GM21423 (cell line): ENCODE results near the gene SEPSECS.

Source experiments
- ATAC-seq: cut with Tn5 transposase; IDR thresholded peaks from one replicate; pipeline ENCODE4 v1.9.1; 2021; ENCODE audit warnings: mild to moderate bottlenecking, moderate library complexity; ENCODE audit not compliant: unreplicated experiment

The SEPSECS gene

DNA sequence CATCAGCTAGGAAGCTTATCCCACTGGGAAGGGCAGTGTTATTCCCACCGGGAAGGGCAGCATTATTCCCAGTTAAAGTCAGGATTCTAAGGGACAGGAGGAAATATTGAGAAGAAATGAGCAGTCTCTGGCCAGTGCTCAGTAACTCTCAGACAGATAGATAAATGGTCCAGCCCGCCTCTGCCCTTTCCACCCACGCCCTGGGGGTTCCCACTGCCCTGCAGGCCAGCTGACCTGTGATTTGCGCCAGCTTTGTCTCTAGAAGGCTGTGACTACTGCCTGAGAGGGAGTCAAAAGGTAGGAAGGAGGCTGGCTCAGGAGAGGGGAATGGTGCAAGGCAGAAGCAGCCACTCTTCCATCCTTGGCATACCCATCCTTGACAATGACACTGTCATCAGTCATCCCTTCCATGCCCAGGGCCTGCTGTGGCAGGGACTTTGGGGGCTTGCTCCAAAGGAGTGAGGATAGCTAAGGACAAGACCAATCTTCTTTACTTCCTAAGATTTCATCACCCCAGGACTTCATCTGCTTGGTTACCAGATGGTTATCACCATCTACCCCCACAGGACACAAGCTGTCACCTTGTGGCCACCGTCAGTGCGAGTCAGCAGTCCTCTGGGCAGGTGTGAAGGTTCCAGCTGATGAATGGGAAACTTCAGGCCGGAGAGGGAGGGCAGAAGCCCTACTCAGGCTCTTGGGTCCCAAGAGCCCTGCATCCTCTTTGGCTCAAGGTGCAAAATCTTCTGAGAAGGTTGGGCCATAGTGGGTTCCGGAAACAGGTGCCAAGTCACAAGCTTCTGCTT lies 49.5 kb downstream of the SEPSECS start:
- ATAC-seq: no peak

DNA sequence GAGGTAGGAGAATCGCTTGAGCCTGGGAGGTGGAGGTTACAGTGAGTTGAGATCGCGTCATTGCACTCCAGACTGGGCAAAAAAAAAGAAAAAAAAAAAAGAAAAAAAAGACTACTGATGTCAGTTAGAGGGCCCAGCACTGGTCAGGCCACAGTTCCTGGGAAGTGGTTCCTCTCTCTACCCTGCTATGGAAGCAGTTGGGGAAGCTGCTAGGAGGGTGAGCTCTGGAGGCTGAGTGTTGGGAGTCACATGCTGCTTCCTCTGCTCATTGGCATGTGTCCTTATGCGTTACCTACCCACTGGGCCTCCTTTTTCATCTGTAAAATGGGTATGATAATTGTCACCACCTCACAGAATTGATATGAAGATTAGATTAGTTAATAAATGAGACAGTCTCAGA lies 50.7 kb downstream of the SEPSECS start:
- no peak for ATAC-seq

DNA sequence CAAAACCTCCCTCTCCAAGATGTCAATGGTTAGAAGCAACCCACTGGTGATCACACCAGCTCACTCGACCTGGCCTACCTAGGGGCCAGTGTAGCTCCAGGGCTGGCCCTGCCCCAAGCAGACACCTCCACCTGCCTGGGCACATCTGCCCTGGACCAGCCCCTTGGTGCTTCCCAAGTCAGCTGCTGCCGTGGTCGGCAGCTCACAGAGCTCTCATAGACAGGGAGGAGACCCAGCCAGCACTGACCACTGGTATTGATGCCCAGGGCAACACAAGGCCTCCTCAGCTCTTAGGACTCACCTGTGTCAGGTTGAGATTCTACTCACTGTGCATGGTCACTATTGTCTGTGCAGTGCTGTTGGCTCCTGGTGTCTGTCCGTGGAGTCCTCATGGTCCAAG lies 51.7 kb downstream of the SEPSECS start:
- no peak for ATAC-seq

DNA sequence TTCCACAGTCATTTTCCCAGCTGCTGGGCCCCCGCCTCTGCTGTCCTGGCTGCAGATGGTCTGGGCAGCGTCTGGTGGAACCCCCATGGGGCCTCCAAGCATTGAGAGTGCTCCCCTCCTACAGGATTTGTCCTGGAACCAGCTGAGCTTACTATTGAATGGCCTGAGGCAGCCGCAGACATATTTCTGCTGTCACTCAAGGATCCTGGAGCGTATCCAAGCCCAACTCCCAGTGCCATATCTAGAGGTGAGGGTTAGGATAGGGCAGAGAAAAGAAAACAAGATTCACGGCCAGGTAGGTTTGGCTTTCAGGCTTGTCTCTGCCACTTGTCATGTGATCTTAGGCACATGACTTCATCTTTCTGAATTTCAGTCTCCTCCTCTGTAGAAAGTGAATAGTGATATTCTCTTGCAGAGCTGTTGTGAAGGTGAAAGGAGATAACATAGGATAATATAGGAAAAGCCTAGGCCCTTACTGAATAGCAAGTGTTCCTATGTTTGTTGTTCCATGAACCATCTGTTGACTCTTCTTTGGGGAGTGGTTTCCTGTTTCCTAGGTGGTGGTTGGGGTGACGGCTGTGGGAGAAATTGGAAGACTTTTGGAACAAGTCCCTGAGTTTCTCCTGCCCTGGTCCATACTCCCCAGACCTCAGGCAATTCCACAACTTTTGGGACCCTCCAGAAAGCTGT lies 52.3 kb downstream of the SEPSECS start:
- ATAC-seq: no peak

DNA sequence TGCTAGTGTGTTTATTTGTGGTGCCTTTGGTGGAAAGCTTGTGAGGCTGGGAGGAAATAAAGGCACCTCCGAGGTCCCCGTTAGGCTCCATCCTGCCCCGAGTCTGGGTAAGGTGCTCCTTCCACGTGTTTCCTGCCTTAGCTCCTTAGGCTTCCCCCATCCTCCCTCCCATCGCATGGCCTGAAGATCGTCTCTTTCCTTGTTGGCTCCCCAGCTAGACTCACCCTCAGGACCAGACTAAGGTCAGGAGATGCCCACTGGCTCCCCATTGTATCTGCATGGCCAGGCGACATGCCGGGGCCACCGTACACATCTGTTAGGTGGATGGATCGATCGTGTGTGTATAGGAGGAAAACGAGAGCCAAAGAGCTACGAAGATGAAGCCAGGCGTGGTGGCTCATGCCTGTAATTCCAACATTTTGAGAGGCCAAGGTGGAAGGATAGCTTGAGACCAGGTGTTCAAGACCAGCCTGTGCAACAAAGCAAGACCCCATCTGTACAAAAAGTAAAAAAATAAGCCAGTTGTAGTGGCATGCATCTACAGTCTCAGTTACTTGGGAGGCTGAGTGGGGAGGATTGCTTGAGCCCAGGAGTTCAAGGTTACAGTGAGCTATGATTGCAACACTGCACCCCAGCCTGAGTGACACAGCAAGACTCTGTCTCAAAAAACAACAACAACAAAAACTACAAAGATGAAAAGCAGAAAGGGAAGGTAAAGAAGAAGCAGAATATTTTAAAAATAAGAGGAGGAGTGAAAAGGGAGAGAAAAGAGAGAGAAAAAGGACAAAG lies 53.7 kb downstream of the SEPSECS start:
- ATAC-seq: no peak

DNA sequence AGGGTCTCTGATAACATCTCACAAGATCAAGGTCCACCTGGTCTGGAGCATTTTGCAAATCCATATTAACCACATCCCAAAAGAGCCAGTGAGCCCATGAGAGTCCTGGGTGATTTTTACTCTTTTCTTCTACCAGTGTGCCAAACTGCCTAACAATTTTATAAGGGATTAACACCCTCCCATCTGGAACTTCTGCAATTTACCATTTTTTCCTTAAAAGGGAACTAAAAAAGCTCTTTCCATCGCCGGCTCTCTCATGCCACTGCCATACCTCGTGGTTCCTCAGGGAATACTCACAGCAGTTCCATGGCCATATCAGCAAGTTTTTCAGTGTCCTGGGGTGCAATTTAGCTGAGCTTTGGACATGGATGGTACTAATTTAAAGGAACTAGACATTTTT lies 55.7 kb downstream of the SEPSECS start:
- ATAC-seq: no peak

DNA sequence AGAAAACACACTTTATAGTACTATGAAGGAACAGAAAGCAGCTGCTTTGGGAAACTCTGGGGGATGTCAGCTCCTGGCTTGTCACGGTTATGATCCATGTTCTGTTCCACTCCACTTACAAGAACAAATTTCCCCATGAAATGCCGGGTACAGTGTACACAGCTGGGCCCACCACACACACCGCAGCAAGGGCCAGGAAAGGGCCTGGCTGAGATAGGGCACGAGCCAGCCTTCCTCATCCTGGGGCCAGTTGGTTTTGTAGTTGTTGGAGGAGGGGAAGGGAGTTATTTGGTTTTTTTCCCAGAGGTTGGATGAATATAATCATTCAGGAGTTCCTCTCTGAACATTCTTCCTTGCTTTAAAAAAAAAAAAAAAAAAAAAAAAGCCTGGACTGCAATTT lies 56.8 kb downstream of the SEPSECS start:
- no peak for ATAC-seq

DNA sequence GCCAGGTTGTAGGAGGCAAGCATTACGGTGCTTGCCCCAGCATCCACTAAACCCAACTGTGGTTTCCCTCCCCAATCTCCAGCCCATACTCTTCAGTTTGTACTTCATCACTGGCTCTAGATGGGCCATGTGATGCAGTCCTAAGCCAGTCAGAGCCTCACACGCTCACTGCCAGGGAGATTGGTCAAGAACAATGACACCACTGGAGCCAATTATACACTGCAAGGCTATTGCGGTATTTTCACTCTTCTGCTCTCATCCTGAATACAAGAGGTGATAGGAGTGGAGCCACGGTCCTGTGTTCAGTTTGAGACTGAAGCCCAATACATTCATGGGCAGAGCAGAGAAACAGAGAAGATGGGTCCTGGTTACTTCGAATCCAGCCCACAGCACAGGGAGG lies 58.4 kb downstream of the SEPSECS start:
- ATAC-seq: no peak

DNA sequence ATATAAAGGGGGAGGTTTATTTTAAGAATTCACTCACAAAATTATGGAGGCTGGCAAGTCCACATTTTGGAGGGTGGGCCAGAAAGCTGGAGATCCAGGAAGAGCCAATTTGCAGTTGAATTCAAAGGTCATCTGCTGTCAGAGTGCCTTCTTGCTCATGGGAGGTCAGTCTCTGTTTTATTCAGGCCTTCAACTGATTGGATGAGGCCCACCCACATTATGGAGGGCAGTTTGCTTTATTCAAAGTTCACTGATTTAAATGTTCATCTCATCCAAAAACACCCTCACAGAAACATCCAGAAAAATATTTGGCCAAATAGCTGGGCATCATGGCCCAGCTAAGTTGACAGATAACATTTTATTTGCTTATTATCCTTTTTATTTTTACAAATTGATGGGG lies 59.5 kb downstream of the SEPSECS start:
- no peak for ATAC-seq

DNA sequence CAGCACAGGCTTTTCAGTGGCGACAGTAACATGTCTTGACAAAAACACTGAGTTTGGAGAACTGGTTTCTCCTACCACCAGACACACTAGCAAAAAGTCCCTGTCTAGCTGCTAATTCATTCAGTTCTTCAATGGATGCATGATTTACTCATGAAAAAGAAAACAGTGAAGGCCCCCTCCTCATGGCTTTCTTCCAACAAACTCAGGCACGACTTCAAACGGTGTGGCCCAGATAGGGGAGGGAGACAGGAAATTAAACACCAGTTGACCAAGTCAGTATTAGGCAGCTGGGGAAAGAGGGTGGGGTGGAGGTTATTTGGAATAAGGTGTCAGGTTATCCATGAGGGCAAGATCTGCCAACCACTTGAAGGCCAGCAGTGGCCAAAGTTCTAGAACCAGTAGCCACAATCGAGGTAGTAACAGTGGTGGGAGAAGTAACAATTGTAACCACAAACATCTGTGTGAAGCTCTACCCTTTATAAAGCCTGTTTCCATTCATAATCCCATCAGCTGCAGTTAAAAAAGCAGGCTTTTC lies 60.2 kb downstream of the SEPSECS start:
- no peak for ATAC-seq

DNA sequence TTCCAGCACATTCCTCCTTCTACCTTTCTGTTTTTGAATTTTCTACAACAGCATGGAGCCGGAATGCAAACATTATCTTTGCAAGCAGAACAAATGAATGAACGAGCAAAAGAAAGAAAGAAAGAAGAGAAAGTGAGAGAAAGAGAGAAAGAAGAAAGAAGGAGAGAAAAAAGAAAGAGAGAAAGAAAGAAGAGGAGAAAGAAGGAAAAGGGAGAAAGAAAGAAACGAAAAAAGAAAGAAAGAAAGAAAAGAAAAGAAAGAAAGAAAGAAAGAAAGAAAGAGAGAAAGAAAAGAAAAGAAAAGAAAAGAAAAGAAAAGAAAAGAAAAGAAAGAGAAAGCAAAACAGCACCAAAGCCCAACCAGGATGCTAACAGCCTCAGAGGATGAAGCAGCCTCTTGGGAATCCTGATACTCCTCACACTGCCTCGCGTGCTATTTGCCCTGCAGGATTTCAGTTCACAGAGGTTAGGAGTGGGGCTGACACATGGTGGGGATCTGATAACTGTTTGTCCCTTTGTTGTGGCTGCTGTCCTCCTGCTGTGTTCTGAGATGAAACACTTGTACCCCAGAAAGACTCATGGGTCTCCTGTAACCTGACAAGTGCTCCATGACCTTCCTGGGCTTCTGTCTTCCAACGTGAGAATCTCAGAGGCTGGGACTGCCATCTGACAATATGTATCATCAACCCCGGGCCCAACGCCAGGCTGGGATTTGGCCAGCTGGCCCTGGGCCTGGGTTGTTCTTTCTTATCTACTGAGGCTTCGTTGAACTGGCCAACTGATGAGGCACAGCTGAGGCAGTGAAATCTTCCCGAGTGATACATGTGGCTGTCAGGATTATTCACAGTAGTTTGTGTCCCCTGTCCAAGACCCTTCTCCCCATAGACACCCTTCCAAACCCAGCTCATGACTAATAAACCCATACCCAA lies 61.0 kb downstream of the SEPSECS start:
- no peak for ATAC-seq

DNA sequence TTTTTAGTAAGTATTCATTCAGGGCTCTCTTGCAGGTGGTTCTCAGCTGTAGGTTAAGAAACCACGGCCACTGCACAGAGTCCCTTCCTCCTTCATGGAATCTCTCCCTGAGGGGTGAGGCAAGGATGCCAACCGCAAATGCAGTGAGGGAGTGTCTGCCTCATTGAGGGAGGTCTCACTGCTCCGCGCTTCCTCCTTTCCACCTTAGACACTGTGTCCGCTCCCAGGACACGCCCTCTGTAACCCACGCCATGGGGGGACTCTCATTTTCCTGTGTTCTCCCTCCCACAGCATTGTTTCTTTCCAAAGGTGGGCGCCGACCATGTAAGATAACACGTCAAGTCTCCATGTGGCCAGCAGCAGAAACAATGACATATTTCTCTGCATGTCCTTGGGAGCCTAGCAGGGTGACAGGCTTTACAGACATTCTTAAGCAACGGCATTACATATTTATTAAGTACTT lies 63.2 kb downstream of the SEPSECS start:
- ATAC-seq: no peak

DNA sequence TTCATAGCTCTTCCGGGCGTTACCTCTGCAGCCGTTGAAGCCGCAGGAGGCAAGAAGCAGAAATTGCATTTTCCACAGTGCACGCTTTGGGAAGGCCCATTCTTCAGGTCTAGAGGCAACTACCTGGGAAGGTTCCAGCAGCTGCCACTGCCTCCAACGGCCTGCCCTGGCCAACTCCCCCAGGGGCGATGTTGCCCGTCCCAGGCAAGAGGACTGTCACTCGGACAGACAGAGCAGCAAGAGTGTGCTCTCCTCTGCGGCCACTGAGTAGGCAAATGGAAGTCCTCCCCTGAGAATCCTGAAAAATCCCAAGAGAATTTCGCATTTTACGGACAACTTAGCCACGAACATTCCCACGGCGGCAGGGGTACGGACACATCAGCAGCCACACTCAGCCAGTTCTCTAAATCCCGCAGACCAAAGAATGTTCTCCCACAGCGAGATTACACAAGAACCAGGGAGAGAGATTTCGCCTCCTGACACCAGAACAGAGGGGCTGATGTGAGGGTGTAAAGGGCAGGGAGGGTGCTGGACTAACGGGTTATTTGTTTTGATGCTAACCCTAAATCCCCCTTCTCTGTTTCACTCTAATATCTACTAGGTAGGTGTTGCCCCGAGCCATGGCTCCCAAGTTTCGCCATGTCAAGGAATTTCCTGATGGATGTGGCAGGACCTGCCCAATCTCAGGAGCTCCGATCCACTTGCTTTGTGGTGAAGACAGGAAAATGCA lies 63.8 kb downstream of the SEPSECS start:
- ATAC-seq: no peak

DNA sequence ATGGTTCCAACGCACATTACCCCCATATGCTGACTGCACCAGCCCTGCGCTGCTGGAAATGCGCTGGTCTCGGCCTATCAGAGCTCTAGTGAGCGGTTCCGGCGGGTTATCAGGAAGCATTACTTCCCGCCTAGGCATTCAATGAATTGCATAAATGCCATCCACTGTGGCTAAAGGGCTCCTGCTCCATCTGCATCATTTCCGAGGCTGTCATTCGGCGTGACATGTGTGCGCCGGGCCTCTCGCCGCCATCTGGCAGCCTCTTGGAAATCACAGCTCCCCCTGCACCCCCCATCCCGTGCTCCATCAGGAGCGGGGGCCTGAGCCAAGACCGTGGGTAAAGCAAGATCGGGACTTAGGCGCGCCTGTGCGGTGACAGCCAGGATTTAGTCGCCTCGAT lies 64.4 kb downstream of the SEPSECS start:
- ATAC-seq: no peak

DNA sequence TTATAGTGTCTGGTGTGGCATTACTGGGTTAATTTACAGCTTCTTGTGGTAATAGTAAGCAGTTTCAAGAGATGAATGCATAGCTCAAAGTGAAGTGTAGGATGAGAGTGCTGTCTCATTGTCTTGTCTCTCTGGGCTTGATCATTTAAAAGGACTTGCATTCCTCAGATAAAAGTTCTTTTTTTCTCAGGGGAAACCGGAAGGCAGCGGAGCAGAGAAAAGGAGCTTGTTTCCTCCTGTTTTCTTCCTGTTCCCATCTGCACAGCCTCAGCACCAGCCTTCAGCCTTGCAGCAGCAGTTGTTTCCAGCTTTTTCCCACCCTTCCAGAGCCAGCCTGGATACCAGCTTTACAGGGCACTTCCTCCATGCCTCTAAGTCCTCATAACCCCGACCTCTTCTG lies 68.1 kb downstream of the SEPSECS start:
- ATAC-seq: no peak

DNA sequence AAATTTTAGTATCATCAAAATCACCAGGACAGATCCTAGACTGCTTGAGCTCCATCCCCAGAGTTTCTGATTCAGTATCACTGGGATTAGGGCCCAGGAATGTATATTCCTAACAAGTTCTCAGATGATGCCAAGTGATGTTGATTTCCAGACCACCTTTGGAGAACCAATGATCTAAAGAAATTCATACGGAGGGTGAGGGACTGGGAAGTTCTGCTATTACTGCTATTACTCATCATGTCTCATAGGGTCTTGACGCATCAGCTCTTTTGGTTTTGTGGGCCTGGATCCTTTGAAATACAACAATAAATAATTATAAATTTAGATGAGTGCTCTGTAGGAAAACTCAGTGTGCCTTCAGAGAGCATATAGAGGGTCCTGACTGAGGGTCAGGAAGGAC lies 69.7 kb downstream of the SEPSECS start:
- ATAC-seq: no peak

DNA sequence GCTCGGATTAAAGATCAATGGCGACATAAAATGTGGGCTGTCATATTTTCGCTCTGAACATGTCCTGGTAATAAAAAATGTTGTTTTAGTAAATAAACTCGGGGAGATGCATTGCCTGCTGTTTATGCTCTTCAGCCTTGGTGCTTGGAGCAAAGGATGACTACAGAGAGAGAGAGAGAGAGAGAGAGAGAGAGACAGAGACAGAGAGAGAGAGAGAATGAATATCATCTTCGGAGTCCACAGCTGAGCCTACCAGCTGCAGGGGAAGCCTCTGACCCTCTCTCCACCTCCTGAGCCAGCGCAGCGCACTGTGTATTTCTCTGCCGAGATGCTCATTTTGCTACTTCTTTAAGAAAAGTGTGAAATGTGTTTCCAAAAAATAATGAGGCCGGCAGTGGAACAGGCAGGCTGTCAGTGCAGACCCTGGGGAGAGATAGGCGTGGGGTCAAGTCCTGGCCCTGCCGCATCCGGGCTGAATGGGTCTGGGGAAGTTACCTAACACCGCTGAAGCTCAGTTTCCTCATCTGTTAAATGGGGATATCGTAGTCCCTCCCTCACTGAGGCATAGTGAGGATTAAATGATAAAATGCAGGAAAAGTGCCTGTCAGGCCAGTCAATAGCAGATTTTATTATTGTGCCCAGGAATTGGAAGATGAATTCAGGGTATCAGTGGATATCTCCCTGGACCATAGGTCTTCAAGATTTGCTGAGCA lies 71.0 kb downstream of the SEPSECS start:
- ATAC-seq: no peak

DNA sequence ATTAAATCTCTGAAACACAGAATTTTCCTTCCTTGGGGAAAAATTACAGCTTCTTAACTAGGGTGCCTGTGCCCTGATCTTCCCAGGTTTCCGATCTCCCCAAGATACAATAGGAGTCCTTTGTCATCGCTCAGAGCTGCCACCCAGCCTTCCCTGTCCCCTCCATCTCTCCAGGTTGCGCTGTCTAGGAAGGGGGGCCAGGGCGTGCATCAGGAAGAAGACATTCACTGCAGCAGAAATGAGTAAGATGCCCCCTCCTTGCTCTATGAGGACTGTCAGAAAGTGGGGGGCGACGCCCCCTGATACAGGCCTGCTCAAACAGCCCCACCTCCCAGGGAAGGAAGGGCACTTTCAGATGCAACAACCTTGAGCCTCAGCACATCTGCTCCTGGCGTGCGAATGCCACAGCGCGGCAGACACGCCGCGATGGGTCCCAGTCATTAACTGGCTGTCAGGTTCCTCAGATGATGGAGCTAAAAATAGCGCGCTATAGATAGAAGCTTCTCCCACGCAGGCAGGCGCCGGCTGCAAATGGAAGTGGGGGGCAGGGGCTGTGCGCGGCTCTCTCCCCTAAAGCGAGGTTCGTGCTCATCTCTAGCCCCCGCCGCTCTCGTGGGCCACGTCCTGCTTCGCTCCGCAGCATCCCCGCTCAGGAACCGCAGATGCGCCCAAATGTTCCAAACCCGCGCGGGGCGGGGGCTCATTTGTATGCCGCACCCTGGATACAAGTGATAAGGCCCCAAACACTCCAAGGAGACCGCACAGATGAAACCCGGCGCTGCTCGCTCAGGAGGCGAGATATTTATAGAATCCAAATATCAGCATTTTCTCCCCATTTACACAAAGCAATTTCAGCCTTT lies 71.9 kb downstream of the SEPSECS start:
- peak; percentile 56 for ATAC-seq
